ENCODE measurements around the gene THRB.

The THRB gene

DNA sequence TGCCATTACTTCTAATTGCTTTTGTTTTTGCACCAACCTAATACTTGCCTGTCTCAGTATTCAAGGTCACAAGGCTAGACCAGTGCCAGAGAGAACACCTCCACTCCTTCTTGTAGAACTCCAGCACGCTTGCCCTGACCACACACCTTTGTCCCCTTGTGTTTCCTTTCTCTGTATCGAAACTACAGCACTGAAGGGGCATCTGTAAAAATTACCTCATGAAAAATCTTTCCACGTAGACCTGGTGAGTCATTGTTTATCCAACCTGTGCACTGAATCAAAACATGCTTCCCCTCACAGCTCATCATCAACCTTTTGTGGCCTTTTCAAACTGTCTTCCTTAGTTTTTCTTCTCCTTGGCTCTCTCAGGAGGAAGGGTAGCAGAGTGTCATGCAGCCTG is 259.5 kb downstream of the THRB start:
- DNase-seq (ENCODE audit: low read depth in 4 of 4, low spot score in 1 of 4) = no peak

DNA sequence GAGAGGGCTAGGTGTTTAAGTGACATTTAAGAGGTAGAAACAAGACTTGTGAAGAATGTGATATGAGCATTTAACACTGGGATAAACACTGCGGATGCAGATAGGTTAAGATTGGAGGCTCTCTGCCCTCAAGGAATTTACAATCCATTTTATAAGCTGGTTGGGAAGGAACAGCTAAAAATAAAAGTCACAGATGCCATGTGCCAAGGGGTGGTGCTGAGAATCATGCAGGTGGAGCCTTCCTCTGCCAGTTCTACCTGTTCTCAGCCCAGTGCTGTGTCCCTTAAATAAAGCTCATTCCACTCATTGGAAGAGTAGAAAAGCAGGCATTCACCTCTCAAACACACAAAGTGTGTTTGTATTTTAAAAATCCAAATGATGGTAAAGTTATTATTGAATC is 261.9 kb downstream of the THRB start:
- no peak for DNase-seq (ENCODE audit: low read depth in 4 of 4, low spot score in 1 of 4)

DNA sequence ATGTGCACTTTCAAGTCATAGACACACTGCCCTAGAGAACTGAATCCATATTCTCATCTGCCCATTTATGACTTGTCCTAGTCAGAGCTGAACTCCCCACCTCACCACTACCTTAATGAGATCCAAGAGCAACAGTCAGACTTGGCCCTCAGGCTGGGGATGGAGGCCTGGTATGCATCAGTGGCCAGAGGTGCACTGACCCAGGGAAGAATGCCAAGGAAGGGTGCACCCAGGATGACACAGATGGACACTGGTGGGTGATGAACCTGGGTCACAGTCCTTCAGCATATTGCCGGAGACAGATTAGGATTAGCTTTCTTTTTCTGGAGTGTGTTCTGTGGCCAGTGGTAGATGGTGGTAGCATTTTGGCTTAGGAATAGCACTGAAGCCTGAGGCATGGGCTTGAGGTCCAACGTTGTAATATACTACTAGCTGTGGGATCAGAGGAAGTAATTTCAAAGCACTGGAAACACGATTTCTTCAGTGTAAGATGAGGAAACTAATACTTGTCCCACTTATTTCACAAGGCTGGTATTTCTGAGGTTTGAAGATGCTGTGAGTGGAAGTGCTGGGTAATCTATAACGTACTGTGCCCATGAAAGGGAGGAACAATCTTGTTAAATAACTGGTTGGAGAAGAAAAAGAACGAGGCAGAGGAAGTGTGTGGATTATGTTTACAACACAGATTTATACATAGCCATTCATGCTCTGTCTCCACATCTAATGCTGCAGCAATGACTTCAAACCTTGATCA is 265.0 kb downstream of the THRB start:
- DNase-seq (ENCODE audit: low read depth in 4 of 4, low spot score in 1 of 4) = no peak

DNA sequence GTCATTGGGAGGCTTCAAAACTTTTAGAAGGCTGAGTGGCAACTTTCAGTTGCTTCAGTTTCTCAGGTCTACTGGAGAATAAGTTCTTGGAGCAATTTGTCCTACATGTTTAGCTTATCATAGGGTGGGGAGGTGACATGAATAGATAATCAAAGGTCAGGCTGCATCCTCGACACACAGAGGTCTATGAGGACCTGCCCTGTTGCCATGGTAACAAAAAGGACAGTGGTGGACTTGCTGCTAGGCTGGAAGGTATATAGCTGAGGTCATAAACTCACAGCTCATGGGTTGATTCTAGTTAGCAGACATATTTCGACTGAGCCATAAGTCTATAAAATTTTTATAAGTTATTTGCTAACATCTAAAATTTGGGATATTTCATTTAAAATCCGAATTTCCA is 267.0 kb downstream of the THRB start:
- DNase-seq (ENCODE audit: low read depth in 4 of 4, low spot score in 1 of 4) = no peak

DNA sequence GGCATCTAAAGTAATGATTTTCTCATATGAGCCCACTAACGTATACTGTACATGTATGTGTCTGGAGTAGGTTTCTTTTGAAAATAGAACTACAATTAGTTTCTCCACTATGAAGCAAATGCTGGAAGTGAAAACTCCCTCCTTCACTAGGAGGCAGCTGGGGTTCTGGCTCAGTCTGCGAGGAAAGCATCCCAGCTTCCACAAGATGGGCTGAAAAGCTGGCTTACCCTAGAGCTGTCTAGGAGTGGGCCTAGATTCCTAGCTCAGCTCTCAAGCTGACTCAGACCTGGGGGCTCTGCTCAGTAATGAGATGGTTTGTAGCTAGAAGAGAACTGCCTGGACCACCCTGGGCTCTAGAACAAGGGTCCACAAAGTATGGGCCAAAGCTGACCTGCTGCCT is 268.3 kb downstream of the THRB start:
- no peak for DNase-seq (ENCODE audit: low read depth in 4 of 4, low spot score in 1 of 4)

DNA sequence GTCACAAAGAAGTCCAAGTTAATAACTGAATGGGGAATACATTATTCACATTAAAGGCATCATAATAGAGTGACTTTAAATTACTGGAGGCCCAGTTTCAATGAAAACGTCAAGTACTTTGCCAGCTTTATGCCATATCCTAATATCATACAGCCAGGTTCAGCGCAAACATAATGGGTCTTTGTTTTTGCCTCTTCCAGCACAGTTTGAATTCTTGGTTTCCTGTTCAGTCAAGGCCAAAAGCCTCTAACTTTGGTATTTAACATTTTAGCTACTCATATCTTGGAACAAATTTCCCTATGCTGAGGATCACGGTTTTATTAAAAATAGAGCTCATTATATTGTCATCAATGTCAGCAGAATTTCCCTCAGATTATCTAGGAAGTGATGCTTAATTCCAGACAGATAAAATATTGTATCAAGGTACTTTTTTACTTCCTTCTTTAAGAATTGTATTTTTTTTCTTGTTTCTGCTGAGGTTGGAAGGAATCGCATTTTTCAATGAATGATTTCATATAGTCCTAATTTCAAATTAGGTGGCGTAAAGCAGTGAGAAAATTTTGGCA is 269.2 kb downstream of the THRB start:
- DNase-seq (ENCODE audit: low read depth in 4 of 4, low spot score in 1 of 4) = no peak

DNA sequence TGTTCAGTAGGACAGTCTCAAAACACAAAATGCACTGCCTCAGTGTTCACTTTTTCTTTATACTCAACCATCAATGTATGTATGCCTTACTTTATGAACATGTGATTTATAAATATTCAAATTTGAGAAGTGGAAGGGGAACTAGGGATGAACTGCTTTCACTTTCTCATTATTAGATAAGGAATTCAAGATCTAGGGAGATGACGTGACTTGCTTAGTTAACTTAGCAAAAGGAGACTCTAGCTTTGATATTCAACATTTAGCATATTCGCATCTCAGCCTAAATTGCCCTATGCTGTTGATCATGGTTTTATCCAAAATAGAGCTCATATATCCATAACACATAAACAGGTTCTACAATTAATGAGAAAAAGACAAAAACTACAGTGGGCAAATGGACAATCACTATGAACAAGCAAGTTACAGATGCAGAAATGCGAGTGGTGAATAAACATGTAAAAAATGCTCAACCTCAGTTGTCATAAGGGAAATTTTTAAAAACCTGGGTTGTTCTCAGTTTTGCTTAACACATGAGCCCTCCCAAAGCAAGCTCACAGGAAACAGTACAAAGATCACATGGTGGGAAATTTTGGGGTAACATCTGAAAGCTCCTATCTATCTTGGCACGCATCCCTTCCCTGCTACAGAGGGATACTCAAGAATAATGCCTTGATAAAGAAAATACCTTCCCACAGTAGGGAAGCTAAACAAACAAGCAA is 269.8 kb downstream of the THRB start:
- no peak for DNase-seq (ENCODE audit: low read depth in 4 of 4, low spot score in 1 of 4)

DNA sequence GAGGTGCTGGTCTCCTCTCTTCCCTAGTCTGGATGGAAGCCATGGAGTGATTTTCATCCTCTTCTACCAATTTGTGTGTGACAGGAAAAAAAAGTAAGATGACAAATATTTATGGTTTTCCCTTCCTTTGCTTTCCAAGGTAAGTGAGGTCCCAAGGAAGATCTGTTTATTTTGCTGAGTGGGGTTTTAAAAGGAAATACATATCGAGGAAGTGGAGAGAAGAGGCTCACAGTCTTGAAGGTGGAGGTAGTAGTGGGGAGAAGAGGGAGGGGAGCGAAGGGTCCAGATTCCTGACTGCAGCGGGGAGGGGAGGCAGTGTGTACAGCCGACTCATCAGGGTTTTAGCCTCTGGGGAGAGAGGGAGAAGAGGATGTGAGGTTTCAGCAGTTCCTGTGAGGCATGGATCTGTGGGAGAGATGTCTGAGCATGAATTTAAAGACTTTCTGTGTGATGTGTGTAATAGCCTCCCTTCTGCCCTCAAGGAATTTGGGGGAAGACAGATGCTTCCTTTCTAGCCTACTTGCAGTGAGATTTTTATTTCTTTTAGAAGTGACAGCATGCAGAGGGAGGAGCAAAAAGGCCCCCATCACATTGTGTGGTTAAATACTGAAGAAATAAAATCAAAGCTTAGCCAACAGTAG is 272.4 kb downstream of the THRB start:
- DNase-seq (ENCODE audit: low read depth in 4 of 4, low spot score in 1 of 4) = no peak

DNA sequence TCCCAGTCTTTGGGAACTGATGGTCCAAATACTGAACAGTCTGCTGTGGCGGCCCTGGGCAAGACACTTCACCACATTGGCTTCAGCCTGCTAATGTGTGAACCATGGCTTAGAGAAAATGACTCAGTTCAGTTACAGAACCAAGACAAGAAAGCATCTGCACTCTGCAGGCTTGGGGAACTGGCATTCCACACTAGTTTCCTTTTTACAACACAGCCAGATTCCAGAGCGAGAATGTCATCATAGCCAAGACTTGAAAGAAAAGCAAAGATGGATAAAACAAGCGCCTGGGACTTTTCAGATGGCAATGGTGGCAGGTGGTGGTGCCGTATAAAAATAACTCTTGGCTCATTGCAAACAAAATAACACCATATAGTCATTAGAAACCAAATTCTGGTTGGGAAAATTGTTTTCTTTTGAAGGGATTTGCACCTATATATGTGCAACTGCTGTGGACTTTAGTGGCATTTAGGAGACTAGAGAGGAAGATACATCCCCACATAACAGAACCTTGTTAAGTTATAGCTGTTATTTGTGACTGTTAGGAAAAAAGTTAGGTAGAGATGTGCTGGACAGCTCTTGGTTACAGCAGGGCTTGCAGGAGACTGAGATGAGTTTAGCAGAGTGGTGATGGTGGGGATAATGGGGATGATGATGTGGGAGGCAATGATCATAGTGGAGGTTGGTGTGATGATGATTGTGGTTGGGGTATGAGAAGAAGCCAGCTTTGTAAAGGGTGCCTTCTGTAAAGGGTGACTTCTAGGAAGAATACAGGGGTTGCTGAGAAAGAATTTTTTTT is 273.6 kb downstream of the THRB start:
- DNase-seq (ENCODE audit: low read depth in 4 of 4, low spot score in 1 of 4) = no peak

DNA sequence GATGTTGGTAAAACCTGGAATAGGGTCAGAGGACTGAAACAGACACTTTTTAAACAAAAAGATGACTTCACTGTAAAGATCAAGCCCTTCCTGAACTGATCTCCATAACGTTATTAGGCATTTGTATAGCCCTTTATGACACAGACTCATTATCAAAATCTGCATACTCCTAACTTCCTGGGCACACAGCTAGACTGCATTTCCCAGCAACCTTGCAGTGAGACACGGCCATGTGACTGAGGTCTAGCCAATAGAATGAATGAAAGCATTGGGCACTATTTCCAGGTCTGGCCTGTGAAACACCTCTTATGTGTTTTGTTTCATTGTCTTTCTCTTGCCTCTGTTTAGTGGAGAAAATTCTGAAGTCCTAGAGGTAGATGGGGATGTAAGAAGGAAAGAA is 279.1 kb downstream of the THRB start:
- DNase-seq (ENCODE audit: low read depth in 4 of 4, low spot score in 1 of 4) = no peak

DNA sequence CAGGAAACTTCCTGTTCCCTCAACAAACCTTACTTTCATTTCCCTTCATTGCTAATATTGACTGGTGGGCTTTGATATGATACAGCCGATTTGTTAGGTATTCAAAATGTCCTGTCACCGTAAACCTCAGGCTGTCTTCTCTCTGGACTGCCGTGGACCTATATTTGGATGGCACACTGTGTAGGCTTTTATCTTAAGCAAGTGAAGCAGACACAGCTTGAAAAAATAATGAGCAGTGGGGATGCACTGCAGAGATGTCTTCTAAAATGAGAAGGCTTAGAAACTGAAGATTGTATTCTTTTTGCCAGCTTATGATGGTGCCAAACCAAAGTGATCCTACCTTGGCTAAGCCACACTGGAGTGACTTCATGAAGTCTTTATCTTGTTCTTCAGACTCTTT is 283.3 kb downstream of the THRB start:
- no peak for DNase-seq (ENCODE audit: low read depth in 4 of 4, low spot score in 1 of 4)

DNA sequence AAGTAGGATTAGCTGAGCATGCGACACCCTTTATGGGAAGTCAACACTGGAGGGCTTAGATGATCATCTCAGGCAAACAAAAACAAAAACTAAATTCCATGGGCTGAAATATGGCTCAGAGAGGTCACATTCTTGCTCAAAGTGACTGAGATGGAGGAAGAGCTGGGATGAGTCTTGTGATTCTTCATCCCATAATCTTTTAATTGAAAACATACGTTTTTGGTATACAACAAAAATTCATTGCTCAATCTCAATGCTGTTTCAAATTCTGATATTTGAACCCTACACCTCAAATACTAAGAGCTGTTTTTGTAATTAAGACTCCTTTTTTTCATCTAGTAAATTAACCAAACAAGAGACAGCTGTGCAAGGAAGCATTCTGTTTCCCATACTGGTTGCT is 292.6 kb downstream of the THRB start:
- DNase-seq (ENCODE audit: low read depth in 4 of 4, low spot score in 1 of 4) = no peak

DNA sequence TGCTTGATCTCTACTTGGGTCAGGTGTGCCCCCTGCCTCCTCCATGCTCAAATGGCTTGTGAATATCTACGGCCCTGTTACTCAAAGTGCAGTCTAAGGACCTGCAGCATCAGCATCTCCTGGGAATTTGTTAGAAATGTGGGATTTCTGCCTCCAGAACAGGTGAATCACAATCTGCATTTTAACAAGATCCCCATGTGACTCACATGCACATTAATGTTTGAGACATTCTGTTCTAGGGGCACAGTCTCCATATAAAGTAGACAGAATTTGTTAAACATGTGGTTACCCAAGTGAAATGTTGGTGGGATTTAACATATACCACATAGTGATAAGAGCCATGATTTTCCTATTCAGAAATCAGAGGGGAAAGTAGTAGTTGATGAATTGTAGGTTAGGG is 293.3 kb downstream of the THRB start:
- no peak for DNase-seq (ENCODE audit: low read depth in 4 of 4, low spot score in 1 of 4)

DNA sequence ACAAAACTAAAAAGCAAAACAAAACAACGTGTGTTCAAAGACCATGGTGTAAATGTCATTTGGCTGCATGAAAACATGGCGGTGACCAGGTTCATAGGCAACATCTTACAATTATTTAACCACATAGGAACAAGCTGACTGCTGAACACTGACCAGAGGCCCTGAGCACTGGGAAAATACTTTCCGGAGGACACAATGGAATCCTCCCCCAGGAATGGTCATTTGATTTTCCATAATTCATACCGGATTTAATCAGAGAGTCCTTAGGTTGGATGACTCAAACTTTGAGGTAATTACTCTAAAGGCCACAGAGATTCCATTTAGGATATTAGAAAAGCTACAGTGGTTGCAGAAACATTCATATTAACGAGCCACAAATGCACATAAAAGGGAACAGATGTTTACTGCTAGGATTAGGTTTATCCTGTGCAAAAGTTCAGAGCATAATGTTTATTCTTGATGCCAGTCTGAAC is 294.8 kb downstream of the THRB start:
- DNase-seq (ENCODE audit: low read depth in 4 of 4, low spot score in 1 of 4) = no peak

DNA sequence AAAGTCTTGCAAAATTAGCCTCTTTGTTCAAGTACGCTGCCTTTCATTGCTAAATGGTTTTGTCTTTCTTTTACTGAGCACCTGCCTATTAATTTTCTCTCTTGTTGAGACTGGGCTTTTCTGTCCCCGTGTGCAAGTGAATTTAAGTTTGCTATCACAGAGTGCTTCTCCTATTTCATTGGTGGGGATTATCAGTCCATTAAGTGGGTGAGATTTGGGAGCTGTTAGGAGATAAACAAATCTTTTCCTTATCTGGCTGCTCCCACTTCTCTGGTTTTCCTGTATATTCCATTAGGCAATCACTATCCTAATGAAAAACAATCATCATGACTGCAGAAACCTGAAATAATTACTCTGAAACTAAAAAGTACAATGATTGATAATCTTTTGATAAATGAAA is 295.4 kb downstream of the THRB start:
- DNase-seq (ENCODE audit: low read depth in 4 of 4, low spot score in 1 of 4) = no peak

DNA sequence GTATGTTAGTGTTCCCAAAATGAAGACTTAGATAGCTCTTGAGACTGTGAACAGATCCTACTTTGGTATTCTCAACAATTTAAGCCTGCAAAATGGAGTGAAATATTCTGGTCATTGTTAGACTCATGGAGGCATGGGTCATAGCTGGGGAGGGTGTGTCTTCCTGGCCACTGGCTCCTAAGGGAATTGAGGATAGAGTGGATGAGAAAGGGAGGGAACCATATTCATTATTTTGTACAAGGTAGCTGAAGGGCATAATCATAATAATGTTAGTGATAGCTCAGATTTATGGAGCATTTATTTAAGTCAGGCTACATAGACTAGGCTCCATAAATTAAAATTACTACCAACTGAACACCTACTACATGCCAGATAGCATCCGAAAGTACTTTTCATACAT is 295.9 kb downstream of the THRB start:
- no peak for DNase-seq (ENCODE audit: low read depth in 4 of 4, low spot score in 1 of 4)

DNA sequence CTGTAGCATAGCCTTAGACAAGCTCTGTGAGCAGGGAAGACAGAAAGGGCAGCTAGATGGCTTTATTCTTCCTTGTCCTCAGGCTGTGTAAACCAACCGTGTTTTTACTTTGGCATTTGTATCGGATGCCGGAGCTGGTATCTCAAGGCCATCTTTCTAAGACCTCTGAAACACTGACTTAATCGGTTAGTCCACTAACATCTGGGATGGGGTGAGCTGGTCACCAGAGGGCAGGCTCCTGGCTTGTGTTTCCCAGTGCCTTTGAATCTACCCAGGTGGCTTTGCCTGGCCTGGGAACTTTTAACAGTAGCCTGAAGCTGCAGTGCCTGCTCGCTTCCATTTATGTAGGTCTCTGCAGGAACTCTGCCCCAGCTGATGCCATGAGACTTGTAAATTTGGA is 296.8 kb downstream of the THRB start:
- DNase-seq (ENCODE audit: low read depth in 4 of 4, low spot score in 1 of 4) = no peak

DNA sequence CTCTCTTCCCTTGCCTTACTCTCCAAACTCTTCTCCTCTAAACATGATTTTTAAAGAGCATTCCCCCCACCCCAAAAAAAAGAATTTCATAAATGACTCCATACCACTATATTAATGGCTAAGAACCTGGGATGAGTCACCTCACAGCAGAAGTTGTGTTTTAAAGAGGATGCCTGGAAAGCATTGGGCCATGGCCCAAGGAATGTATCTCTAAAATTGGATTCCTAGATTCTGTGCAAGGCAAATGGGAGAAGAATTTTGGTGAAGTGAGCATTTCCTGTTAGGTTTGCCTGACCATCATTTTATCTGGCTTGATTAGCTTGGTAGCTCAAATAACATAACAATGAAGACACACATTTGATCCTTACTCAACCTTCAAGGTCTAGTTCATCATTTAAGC is 298.1 kb downstream of the THRB start:
- no peak for DNase-seq (ENCODE audit: low read depth in 4 of 4, low spot score in 1 of 4)

DNA sequence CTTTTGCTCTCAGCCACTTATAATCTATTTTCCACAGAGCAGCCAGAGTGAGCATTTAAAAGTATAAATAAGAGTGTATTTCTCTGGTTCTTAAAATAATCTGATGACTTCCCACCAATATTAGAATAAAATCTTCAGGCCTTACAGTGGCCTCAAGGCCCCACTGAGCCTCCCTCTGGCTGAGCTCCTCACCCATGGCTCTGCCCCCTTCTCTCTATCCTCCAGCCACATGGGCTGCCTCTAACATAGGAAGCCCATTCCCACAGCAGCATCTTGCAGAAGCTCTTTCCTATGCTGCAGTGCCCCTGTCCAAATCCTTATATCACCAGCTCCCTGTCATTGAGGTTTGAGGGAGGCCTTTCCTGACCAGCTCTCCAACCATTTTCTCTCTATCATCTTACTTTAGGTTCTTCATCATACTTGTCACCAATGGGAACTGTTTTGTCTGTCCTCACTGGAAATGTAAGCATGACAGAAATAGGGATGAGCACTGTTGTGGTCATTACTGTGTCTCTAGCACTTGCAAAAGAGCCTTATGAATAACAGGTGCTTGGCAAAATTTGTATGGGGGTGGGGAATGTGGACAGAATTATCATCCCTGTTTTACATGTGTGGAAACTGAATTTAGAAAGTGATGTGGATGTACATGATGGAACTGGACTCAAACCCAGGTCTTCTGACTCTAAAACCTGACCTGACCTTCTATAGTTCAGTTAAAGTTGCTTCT is 299.0 kb downstream of the THRB start:
- DNase-seq (ENCODE audit: low read depth in 4 of 4, low spot score in 1 of 4) = no peak

DNA sequence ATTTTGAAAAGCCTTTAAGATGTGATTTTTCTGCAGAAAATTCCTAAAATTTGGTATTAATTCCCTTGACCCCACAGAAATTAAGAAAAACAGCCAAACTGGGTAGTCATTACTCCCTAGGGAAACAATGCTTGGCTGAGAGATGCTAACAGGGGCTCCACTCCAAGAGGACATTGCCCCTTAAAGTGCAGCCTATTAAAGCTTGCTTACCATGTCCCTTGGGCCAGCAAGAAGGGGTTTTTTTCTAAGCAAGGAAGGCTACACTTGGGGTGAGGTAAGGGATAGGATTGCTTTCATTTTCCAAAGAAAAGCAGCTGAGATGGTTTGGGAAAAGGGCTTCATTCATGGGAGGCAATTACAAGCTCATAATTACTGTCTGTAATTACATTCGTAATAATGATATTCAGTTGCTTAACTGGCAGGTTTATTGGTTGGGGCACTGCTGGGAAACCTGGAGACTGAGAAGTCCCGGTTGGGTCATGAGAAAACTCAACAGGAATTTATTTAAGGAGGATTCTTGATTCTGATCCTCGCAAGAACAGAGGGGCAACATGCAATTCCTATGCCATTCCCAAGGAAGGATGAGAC is 302.1 kb downstream of the THRB start:
- no peak for DNase-seq (ENCODE audit: low read depth in 4 of 4, low spot score in 1 of 4)
